ENCODE results near the gene COG4.
"Not testable (repeated sequence)": the region's sequence is repeated elsewhere in the genome, so short reads cannot be mapped to it uniquely, and the experiment has no call there.

Gene COG4

GRCh38 chr16:70457446-70458166 lies 65.7 kb downstream of the COG4 start:
- no peak overlapping the region for H3K27ac ChIP-seq
- no peak for TF ChIP-seq CTCF (conservative IDR thresholded peaks at IDR 0.05)

GRCh38 chr16:70455910-70456309 lies 67.4 kb downstream of the COG4 start:
- TF ChIP-seq CTCF (conservative IDR thresholded peaks at IDR 0.05): no peak
- H3K27ac ChIP-seq: no peak overlapping the region

- H3K27ac ChIP-seq: peak within 1 kb of the TSS; percentile 91
- TF ChIP-seq CTCF (conservative IDR thresholded peaks at IDR 0.05): no peak
These were observed 68.9 kb downstream of the COG4 start, which contains the start of gene FCSK for GRCh38 chr16:70454222-70455034. TSS of gene FCSK (plus strand) at chr16:70454595. CDS start at chr16:70463191, 8,596 bp downstream.

GRCh38 chr16:70453892-70454221 lies 69.5 kb downstream of the COG4 start:
- TF ChIP-seq CTCF (conservative IDR thresholded peaks at IDR 0.05): no peak
- H3K27ac ChIP-seq: peak overlapping the region; percentile 91

GRCh38 chr16:70453117-70453891 lies 70.0 kb downstream of the COG4 start:
- peak overlapping the region; percentile 91 for H3K27ac ChIP-seq
- no peak for TF ChIP-seq CTCF (conservative IDR thresholded peaks at IDR 0.05)

GRCh38 chr16:70451004-70451340 lies 72.4 kb downstream of the COG4 start:
- not testable (repeated sequence) for H3K27ac ChIP-seq

- not testable (repeated sequence) for H3K27ac ChIP-seq
These were observed 73.0 kb downstream of the COG4 start for GRCh38 chr16:70450142-70451003.

- H3K27ac ChIP-seq: no peak overlapping the region
- TF ChIP-seq CTCF (conservative IDR thresholded peaks at IDR 0.05): no peak
These were observed 75.3 kb downstream of the COG4 start for GRCh38 chr16:70448075-70448474.

All from VCaP (cell line).